GM19025 (cell line): ENCODE data around the gene LY6G5B.

Source experiments
- ATAC-seq: cut with Tn5 transposase; IDR thresholded peaks from one replicate; pipeline ENCODE4 v1.9.1; 2021; ENCODE audit warnings: mild to moderate bottlenecking, low read depth, moderate library complexity; ENCODE audit not compliant: unreplicated experiment

LY6G5B gene

GRCh38 chr6:31640612-31641011 is 29.2 kb upstream of the LY6G5B start:
- ATAC-seq: no peak

GRCh38 chr6:31641370-31641769 is 28.4 kb upstream of the LY6G5B start:
- ATAC-seq: no peak

GRCh38 chr6:31642798-31643570 is 26.8 kb upstream of the LY6G5B start:
- ATAC-seq: no peak

- no peak for ATAC-seq
These were observed 25.8 kb upstream of the LY6G5B start for GRCh38 chr6:31643818-31644454.

- no peak for ATAC-seq
These were observed 24.5 kb upstream of the LY6G5B start for GRCh38 chr6:31645325-31645724.

- ATAC-seq: peak; percentile 20
These were observed 18.1 kb upstream of the LY6G5B start for GRCh38 chr6:31651602-31652191.

GRCh38 chr6:31652925-31653724 is 16.7 kb upstream of the LY6G5B start:
- ATAC-seq: peak; percentile 50

- ATAC-seq: no peak
These were observed 15.0 kb upstream of the LY6G5B start for GRCh38 chr6:31654574-31655348.

GRCh38 chr6:31655349-31656237 is 14.2 kb upstream of the LY6G5B start, which contains the start of gene APOM:
Gene APOM (plus strand): TSS chr6:31655894. CDS start chr6:31655967, 73 bp downstream.
- ATAC-seq: no peak

GRCh38 chr6:31657406-31658157 is 12.2 kb upstream of the LY6G5B start:
- ATAC-seq: no peak

- no peak for ATAC-seq
These were observed 11.6 kb upstream of the LY6G5B start for GRCh38 chr6:31658158-31658688.

GRCh38 chr6:31658983-31659648 is 10.7 kb upstream of the LY6G5B start:
- no peak for ATAC-seq

- no peak for ATAC-seq
These were observed 10.0 kb upstream of the LY6G5B start for GRCh38 chr6:31659649-31660380.

GRCh38 chr6:31660381-31661261 is 9.2 kb upstream of the LY6G5B start, which contains the start of gene C6orf47:
Gene C6orf47 (minus strand): TSS chr6:31660778. CDS start chr6:31659947, 831 bp downstream.
- peak; percentile 60 for ATAC-seq

- no peak for ATAC-seq
These were observed 8.3 kb upstream of the LY6G5B start for GRCh38 chr6:31661262-31662123.
